Measurements from ENCODE around the gene LRRC36.

DNA sequence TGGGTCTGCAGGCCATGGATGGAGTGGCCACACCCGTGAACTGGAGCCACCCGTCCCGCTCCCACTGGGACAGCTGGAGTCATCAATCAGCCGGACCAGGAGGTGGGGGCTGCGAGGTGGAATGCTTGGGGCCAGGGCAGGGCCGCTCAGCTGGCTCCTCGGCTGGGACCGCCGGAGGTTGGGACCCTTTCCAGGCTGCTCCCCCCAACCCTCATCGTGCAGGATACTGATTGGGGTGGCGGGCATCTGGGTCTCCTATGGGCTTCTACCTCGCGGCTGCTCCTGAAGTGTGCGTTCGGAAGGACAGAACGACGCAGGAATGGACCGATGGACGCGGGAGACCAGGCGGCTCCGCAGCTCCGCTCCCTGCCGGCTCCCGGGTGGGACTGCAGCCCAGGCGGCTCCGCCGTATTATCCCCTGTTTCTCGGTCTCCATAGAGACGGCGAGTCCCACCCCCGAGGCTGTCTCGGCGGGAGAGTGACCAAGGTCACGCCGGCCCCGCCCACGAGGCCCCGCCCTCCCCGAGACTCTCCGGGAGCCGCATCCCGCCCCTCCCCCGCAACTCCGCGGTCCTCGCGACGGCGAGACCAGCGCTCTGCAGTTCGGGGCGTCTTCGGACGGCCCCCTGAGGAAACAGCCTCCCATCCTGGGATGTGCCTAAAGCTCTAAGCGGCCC, 66.6 kb downstream of the LRRC36 start, which contains the start of gene TPPP3:
- TF ChIP-seq, protein P1, sequence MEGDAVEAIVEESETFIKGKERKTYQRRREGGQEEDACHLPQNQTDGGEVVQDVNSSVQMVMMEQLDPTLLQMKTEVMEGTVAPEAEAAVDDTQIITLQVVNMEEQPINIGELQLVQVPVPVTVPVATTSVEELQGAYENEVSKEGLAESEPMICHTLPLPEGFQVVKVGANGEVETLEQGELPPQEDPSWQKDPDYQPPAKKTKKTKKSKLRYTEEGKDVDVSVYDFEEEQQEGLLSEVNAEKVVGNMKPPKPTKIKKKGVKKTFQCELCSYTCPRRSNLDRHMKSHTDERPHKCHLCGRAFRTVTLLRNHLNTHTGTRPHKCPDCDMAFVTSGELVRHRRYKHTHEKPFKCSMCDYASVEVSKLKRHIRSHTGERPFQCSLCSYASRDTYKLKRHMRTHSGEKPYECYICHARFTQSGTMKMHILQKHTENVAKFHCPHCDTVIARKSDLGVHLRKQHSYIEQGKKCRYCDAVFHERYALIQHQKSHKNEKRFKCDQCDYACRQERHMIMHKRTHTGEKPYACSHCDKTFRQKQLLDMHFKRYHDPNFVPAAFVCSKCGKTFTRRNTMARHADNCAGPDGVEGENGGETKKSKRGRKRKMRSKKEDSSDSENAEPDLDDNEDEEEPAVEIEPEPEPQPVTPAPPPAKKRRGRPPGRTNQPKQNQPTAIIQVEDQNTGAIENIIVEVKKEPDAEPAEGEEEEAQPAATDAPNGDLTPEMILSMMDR (IDR thresholded peaks at IDR 0.05): peak; percentile 55 to 77 (median 67)
- peak; percentile 56 to 58 for TF ChIP-seq POLR2A (IDR thresholded peaks at IDR 0.05)
